HL-60 (cell line): Measurements from ENCODE around the gene UNC13B.

Experiments
- CTCF ChIP-seq: IDR thresholded peaks from one replicate; pipeline ENCODE4 v1.5.1; 2011; ENCODE audit warnings: low read length, control low read depth, inconsistent platforms; ENCODE audit not compliant: insufficient read depth
- GABPA ChIP-seq: IDR thresholded peaks from 2 replicates; pipeline ENCODE4 v1.6.1; 2012; ENCODE audit warnings: low read depth
- POLR2AphosphoS5 ChIP-seq: IDR thresholded peaks from 2 replicates; pipeline ENCODE4 v1.6.1; 2012; ENCODE audit warnings: low read depth
- SPI1 ChIP-seq: IDR thresholded peaks from 2 replicates; pipeline ENCODE4 v1.6.1; 2012; ENCODE audit warnings: low read depth, mild to moderate bottlenecking, borderline replicate concordance
- TF ChIP-seq, protein P1 (sequence below): IDR thresholded peaks from 2 replicates; pipeline ENCODE4 v1.6.1; 2012; ENCODE audit warnings: low read depth; ENCODE audit not compliant: insufficient replicate concordance

DNA sequence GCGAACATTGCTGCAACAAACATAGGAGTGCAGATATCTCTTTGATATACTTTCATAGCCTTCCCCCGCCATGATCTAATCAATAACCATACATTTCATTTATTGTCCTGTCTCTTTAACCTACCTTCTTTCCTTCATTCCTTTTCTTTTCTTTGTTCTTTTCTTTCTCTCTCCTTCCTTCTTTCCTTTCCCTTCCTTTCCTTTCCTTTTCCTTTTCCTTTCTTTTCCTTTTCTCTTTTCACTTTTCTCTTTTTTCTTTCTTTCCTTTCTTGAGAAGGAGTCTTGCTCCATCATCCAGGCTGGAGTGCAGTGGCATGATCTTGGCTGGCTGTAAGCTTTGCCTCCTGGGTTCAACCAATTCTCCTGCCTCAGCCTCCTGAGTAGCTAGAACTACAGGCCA lies 100.3 kb downstream of the UNC13B start:
- no peak for TF ChIP-seq GABPA
- TF ChIP-seq CTCF = no peak
- TF ChIP-seq, protein P1, sequence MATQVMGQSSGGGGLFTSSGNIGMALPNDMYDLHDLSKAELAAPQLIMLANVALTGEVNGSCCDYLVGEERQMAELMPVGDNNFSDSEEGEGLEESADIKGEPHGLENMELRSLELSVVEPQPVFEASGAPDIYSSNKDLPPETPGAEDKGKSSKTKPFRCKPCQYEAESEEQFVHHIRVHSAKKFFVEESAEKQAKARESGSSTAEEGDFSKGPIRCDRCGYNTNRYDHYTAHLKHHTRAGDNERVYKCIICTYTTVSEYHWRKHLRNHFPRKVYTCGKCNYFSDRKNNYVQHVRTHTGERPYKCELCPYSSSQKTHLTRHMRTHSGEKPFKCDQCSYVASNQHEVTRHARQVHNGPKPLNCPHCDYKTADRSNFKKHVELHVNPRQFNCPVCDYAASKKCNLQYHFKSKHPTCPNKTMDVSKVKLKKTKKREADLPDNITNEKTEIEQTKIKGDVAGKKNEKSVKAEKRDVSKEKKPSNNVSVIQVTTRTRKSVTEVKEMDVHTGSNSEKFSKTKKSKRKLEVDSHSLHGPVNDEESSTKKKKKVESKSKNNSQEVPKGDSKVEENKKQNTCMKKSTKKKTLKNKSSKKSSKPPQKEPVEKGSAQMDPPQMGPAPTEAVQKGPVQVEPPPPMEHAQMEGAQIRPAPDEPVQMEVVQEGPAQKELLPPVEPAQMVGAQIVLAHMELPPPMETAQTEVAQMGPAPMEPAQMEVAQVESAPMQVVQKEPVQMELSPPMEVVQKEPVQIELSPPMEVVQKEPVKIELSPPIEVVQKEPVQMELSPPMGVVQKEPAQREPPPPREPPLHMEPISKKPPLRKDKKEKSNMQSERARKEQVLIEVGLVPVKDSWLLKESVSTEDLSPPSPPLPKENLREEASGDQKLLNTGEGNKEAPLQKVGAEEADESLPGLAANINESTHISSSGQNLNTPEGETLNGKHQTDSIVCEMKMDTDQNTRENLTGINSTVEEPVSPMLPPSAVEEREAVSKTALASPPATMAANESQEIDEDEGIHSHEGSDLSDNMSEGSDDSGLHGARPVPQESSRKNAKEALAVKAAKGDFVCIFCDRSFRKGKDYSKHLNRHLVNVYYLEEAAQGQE = no peak
- TF ChIP-seq SPI1 = no peak
- no peak for TF ChIP-seq POLR2AphosphoS5
